Measurements from ENCODE around the gene PZP. TPM values are rescaled to one million over a fixed set of nuclear protein-coding genes. Genes with fewer than 3 reads are reported as not detected.

The PZP gene
- total RNA-seq, 1 experiment from 2014 or later, result not detected

- Mint-ChIP-seq H3K9me3 (no peaks in the 10 kb centered on the region; a peak in 1 of 5 replicates), H3K27ac (no peak overlapping the region), H3K4me3 (no peak overlapping the region), H3K27me3 (ENCODE audit: low read depth) (no peaks in the 10 kb centered on the region), H3K36me3 (ENCODE audit: insufficient read depth in 1 of 3, low read depth in 3 of 3) (no peaks in the 10 kb centered on the region; a peak in 1 of 7 replicates), H3K4me1 (peaks cover 13 to 15% of the 10 kb centered on the region in 2 experiments)
- Histone ChIP-seq H2BK120ac (ENCODE audit: low read depth, low read length, poor library complexity, severe bottlenecking) (no peak overlapping the region), H2AK5ac (ENCODE audit: insufficient read length, low read length) (no peak overlapping the region), H2BK5ac (ENCODE audit: insufficient read length, low read length) (no peak overlapping the region), H4K5ac (ENCODE audit: insufficient read length, low read depth, low read length) (no peak overlapping the region), H2BK12ac (ENCODE audit: insufficient read length, low read depth, low read length) (no peak overlapping the region), H3K23me2 (ENCODE audit: insufficient read length, low read depth, low read length, poor library complexity, severe bottlenecking) (no peaks in the 10 kb centered on the region), H4K91ac (ENCODE audit: insufficient read length, low read depth, low read length) (no peak overlapping the region), H3K4me2 (ENCODE audit: insufficient read depth, insufficient read length, low read length) (no peak overlapping the region), H3K4ac (ENCODE audit: low read depth, low read length) (no peak overlapping the region), H4K20me1 (ENCODE audit: control insufficient read depth, insufficient read depth, insufficient read length) (no peaks in the 10 kb centered on the region), H2BK20ac (ENCODE audit: low read depth, low read length, poor library complexity, severe bottlenecking) (no peak overlapping the region), H3K23ac (ENCODE audit: insufficient read length, low read depth, low read length) (no peak overlapping the region), H3K14ac (ENCODE audit: insufficient read depth, low read length) (no peak overlapping the region), H3K56ac (ENCODE audit: insufficient read length, low read depth, low read length) (no peak overlapping the region), H3K27ac (ENCODE audit: insufficient read length, low read depth, low read length) (no peak overlapping the region), H2BK15ac (ENCODE audit: low read depth, low read length) (no peak overlapping the region), H3K27me3 (ENCODE audit: insufficient read depth, low read length) (no peaks in the 10 kb centered on the region), H3K9ac (ENCODE audit: extremely low read depth, insufficient read length, low read length) (no peak overlapping the region), H4K8ac (replicated peaks; ENCODE audit: insufficient read length, low read depth, low read length) (no peak overlapping the region), H3K79me1 (ENCODE audit: insufficient read depth, low read depth, low read length, poor library complexity, severe bottlenecking) (no peaks in the 10 kb centered on the region), H3K4me1 (ENCODE audit: insufficient read depth, low read length) (peaks cover 3% of the 10 kb centered on the region; the same call in 1 of the 2 replicates), H3K18ac (ENCODE audit: insufficient read length, low read depth, low read length) (no peak overlapping the region), H3T11ph (ENCODE audit: low read length) (no peak overlapping the region), H3K79me2 (ENCODE audit: insufficient read depth, low read length) (no peaks in the 10 kb centered on the region), H3K9me3 (ENCODE audit: control insufficient read depth, low read depth, low read length) (no peaks in the 10 kb centered on the region), H2AFZ (ENCODE audit: low read length) (no peak overlapping the region)
- WGBS (ENCODE audit: extremely low coverage, insufficient read length, low lambda C conversion rate), result no CpG with 5 or more reads among the region's 10 CpGs
- DNase-seq, result no peak
- no peak for TF ChIP-seq CTCF (conservative IDR thresholded peaks at IDR 0.05)
Measured at GRCh38 chr12:9120487-9121184, 87.6 kb downstream of the PZP start.

Measured in H9 (cell line).